ENCODE measurements around the gene OOEP.

Gene OOEP

GRCh38 chr6:73364121-73364520, 5.6 kb downstream of the OOEP start:
- no peak for DNase-seq

- no peak for DNase-seq
These were observed 6.2 kb downstream of the OOEP start for GRCh38 chr6:73363537-73363875.

GRCh38 chr6:73362869-73363536, 6.7 kb downstream of the OOEP start:
- DNase-seq = no peak

DNA sequence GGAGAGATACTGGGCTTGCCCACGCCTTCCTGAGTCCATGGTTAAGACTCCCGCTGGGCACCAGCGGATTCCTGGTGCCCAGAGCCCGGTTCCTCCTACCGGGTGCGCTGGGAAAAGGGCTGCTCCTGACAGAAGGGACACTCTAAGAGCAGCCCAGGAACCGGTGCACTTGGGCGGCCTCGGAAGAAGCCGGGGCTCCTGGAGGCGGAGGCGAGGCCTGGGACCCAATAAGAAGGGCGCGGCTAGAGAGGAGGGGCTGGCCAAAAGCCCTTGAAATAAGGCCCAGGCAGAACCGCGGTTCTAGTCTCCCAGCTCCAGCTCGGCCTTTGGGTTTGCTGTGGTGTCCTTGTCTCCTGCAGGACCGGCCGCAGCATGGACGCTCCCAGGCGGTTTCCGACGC, 7.3 kb downstream of the OOEP start, which contains the start of gene KHDC3L:
Gene KHDC3L (plus strand): TSS at position 301 of the 400 bp plus-strand sequence. CDS start 72 bp downstream, at position 373.
- DNase-seq = no peak

GRCh38 chr6:73353636-73354593, 15.8 kb downstream of the OOEP start, which contains the start of gene DPPA5:
Gene DPPA5, minus strand, starts transcription at chr6:73354276. Its CDS starts 51 bp downstream, at chr6:73354225.
- no peak for DNase-seq

DNA sequence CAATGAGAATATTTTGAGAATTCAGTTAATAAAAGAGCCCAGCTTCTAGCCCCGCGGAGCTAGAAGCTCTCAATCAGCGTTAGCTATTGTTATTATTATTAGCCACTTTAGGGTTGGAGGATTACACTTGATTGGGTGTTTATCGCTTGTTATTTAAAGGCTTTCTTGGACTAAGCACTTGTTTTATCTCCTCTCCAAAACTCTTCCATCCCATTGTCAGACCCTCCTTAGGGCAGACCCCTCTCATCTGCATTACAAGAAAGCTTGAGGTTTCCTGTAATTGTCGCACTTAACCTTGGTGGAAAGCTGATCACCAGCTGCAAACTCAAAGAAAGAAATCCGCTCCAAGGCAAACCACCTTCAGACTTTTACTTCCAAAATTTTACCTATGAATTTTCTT, 20.4 kb downstream of the OOEP start:
- DNase-seq = peak; percentile 4

DNA sequence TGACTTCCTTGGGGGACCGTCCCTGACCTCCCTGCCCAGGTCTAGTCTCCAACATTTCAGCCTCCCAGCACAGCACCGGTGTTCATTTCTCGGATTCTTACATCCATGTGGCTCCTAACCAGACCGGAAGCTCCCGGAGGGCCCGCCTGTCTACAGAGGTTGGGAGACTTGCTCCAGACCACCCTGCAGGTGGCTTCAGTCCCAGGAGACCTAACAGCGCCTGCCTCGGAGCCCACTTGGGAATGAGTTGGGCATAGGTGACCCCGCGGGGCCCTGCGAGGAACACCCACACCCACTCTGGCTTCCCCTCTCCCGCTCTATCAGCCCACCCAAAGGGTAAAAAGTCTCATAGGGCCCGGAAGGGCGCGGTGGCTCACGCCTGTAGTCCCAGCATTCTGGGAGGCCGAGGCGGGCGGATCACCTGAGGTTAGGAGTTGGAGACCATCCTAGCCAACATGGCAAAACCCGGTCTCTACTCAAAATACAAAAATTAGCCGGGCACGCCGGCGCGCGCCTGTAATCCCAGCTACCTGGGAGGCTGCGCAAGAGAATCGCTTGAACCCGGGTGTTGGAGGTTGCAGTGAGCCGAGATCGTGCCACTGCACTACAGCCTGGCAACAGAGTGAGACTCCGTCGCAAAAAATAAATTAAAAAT, 21.0 kb downstream of the OOEP start:
- DNase-seq = no peak

- DNase-seq = no peak
These were observed 26.5 kb downstream of the OOEP start for GRCh38 chr6:73343164-73343563.

GRCh38 chr6:73342174-73342573, 27.5 kb downstream of the OOEP start:
- DNase-seq = no peak

DNA sequence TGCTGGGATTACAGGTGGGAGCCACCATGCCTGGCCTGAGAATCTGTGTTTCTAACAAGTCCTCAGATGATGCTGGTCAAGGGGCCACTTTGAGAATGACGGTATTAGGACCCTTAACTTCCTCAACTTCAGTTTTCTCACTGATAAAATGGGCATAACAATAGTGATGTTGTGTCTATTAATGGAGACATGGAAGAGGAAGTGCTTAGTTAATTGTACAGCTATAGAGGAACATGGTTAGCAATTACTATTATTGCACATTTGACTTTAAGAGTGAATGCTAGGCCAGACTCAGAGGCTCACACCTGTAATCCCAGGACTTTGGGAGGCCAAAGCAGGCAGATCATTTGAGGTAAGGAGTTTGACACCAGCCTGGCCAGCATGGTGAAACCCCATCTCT, 28.4 kb downstream of the OOEP start:
- DNase-seq = no peak

- no peak for DNase-seq
These were observed 29.6 kb downstream of the OOEP start for GRCh38 chr6:73340048-73340447.

- DNase-seq = no peak
These were observed 30.4 kb downstream of the OOEP start for GRCh38 chr6:73339340-73339739.

DNA sequence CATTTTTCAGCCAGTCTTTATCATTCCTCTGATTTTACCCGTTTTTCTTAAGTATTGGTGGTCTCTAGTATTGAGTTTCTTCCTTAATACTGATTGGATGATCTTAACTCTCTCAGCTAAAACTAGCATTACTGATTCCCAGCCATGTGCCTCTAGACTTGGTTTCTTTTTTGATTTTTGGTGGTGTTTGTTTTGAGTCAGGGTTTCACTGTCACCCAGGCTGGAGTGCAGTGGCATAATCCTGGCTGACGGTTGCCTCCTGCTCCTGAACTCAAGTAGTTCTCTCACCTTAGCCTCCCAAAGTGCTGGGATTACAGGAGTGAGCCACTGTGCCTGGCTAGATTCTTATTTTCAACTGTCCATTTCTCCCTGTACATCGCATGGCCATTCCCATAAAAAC, 40.5 kb downstream of the OOEP start:
- DNase-seq = no peak

- DNase-seq = no peak
These were observed 40.9 kb downstream of the OOEP start for GRCh38 chr6:73328790-73329189.

- DNase-seq = no peak
These were observed 44.0 kb downstream of the OOEP start for GRCh38 chr6:73325656-73326055.

DNA sequence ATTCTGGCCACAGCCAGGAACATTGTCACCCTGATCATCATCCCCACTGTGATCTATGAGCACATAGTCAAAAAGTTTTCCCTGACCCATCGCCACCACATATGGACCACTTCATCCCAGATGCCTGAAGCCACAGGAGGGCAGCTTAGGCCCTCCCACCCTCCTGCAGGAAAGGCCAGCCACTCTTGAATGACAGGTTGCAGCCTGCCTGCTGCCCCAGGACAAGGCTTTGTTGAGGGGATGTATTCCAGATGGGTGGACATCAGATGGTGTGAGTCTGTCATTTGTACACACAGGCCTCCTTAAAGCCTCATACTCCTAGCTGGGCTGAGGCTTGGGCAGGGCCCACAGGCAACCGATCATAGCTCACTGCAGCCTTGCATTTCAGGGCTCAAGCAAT, 46.4 kb downstream of the OOEP start:
- no peak for DNase-seq
